ENCODE data around the gene CNOT11. TPM values are rescaled to one million over a fixed set of nuclear protein-coding genes. Genes with fewer than 3 reads are reported as not detected.

The CNOT11 gene
- total RNA-seq, 1 donor from 2014 or later, result 30.6 TPM

Small RNAs within 50 kb of the gene (microRNA-seq; reads per million reads assigned to microRNA genes)
- 0.99 reads per million for gene MIR5696 (ENCODE audit: borderline microRNAs expressed)

Other genes with a start within 250 kb of the CNOT11 start
- gene TBC1D8, start 101.5 kb upstream of the CNOT11 start, total RNA-seq, result 19.9 TPM
- 94.0 TPM for gene RNF149, start 55.8 kb downstream of the CNOT11 start, total RNA-seq
- not detected for gene CREG2, start 134.6 kb downstream of the CNOT11 start, total RNA-seq
- not detected for gene RFX8, start 222.2 kb downstream of the CNOT11 start, total RNA-seq

All from upper lobe of right lung (tissue), 1 donor.